ENCODE data around the gene GALNT10. TPM values are rescaled to one million over a fixed set of nuclear protein-coding genes. Genes with fewer than 3 reads are reported as not detected.

GALNT10 gene
- total RNA-seq, 1 experiment from 2014 or later: 27.8 TPM

DNA sequence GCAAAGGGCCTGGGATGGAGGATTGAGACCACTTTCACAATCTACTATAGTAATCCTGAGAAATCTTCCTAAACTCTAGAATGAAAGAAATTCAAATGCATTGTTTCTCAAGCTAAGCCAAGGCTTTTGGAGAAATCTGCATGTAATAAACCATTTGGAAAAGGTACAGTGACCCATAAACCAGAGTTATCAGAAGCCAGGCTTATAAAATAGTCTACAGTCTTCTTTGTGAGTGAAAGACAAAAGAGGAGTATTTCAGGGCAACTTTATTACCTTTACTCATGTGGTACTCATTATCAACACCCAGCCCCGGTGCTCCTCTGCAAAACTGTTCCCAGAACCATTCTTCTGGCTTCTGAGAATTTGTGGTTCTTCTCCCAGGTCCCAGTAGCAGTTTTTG lies 87.0 kb downstream of the GALNT10 start:
- BruUV-seq (replicated peaks): no TSS peak
- no peak overlapping the region for H3K9ac ChIP-seq (ENCODE audit: low read length)
- TF ChIP-seq SP1 (IDR thresholded peaks at IDR 0.05; ENCODE audit: low read depth) (no peak), RAD21 (IDR thresholded peaks at IDR 0.05; ENCODE audit: low read depth) (no peak), SRF (IDR thresholded peaks at IDR 0.05; ENCODE audit: low read depth) (no peak)
- H3K9me3 ChIP-seq (ENCODE audit: control insufficient read depth in 1 of 2, insufficient read depth in 1 of 2, low read depth in 1 of 2, low read length in 2 of 2): no peaks in the 10 kb centered on the region
- intact Hi-C loops (cut with micrococcal nuclease): no loop called here
- H3K27ac ChIP-seq (ENCODE audit: low read depth, low read length): no peak overlapping the region
- H3K27me3 ChIP-seq (ENCODE audit: insufficient read depth, low read length): no peaks in the 10 kb centered on the region
- peaks cover 0 to 7% of the 10 kb centered on the region in 2 experiments; a peak in 1 of 4 replicates for H3K4me1 ChIP-seq (ENCODE audit: control insufficient read depth in 1 of 2, insufficient read depth in 2 of 2, low read length in 2 of 2)
- no peaks in the 10 kb centered on the region for H3K9me2 ChIP-seq (ENCODE audit: insufficient read depth)
- no peaks in the 10 kb centered on the region for H3K79me2 ChIP-seq (ENCODE audit: insufficient read depth, low read length)
- ChIA-PET POLR2A (no interaction called here), RAD21 (ENCODE audit: low non-redundant PET in 1 of 2, low total read pairs in 2 of 2, uncharacterized antibody in 2 of 2, unreplicated experiment in 2 of 2) (no interaction called here), CTCF (no interaction called here)
- DNase-seq (ENCODE audit: low read depth, low spot score) (no peak), ATAC-seq (no peak)
- H3K4me2 ChIP-seq (ENCODE audit: low read length): no peak overlapping the region
- H2AFZ ChIP-seq (ENCODE audit: low read depth, low read length, poor library complexity, severe bottlenecking): no peak overlapping the region
- H4K20me1 ChIP-seq (ENCODE audit: insufficient read depth): peaks cover 3% of the 10 kb centered on the region; the same call in 1 of the 2 replicates
- no peak overlapping the region for H3K4me3 ChIP-seq (replicated peaks in 1 of 2; ENCODE audit: low read depth in 1 of 2, low read length in 2 of 2)
- no peaks in the 10 kb centered on the region for H3K36me3 ChIP-seq (ENCODE audit: control insufficient read depth in 1 of 2, insufficient read depth in 2 of 2, low read length in 2 of 2)

- H3K79me2 ChIP-seq (ENCODE audit: insufficient read depth, low read length): no peaks in the 10 kb centered on the region
- H4K20me1 ChIP-seq (ENCODE audit: insufficient read depth): peaks cover 3% of the 10 kb centered on the region; the same call in 1 of the 2 replicates
- POLR2A ChIA-PET: no interaction called here
- no peak overlapping the region for H3K9ac ChIP-seq (ENCODE audit: low read length)
- no peaks in the 10 kb centered on the region for H3K9me2 ChIP-seq (ENCODE audit: insufficient read depth)
- H3K36me3 ChIP-seq (ENCODE audit: control insufficient read depth in 1 of 2, insufficient read depth in 2 of 2, low read length in 2 of 2): no peaks in the 10 kb centered on the region
- ATAC-seq: no peak
- CTCF ChIA-PET: no interaction called here
- H3K9me3 ChIP-seq (ENCODE audit: control insufficient read depth in 1 of 2, insufficient read depth in 1 of 2, low read depth in 1 of 2, low read length in 2 of 2): no peaks in the 10 kb centered on the region
- RAD21 ChIA-PET (ENCODE audit: low non-redundant PET in 1 of 2, low total read pairs in 2 of 2, uncharacterized antibody in 2 of 2, unreplicated experiment in 2 of 2): no interaction called here
- no TSS peak for BruUV-seq (replicated peaks)
- H3K4me1 ChIP-seq (ENCODE audit: control insufficient read depth in 1 of 2, insufficient read depth in 2 of 2, low read length in 2 of 2): peaks cover 0 to under 1% of the 10 kb centered on the region in 2 experiments; a peak in 1 of 4 replicates
- TF ChIP-seq FOSL1 (IDR thresholded peaks at IDR 0.05; ENCODE audit: low read depth) (no peak), TCF7L2 (IDR thresholded peaks at IDR 0.05; ENCODE audit: borderline replicate concordance, extremely low read depth, insufficient read depth, insufficient read length) (no peak), EZH2phosphoT487 (IDR thresholded peaks at IDR 0.05; ENCODE audit: borderline replicate concordance) (no peak), POLR2A (IDR thresholded peaks at IDR 0.05; ENCODE audit: borderline replicate concordance, extremely low read depth, insufficient read depth, insufficient read length) (no peak), YY1 (IDR thresholded peaks at IDR 0.05; ENCODE audit: extremely low read depth, insufficient replicate concordance, low read depth, low read length) (no peak), CBX3 (IDR thresholded peaks at IDR 0.05; ENCODE audit: low read depth) (no peak), ATF3 (IDR thresholded peaks at IDR 0.05) (no peak), ELF1 (IDR thresholded peaks at IDR 0.05; ENCODE audit: borderline replicate concordance, low read depth) (no peak), SIN3A (IDR thresholded peaks at IDR 0.05; ENCODE audit: low read depth) (no peak), POLR2AphosphoS5 (IDR thresholded peaks at IDR 0.05; ENCODE audit: low read depth, low read length) (no peak), REST (IDR thresholded peaks at IDR 0.05; ENCODE audit: low read depth) (no peak)
- TF ChIP-seq, protein P1, sequence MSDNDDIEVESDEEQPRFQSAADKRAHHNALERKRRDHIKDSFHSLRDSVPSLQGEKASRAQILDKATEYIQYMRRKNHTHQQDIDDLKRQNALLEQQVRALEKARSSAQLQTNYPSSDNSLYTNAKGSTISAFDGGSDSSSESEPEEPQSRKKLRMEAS (IDR thresholded peaks at IDR 0.05): no peak
- no peak overlapping the region for H3K4me3 ChIP-seq (replicated peaks in 1 of 2; ENCODE audit: low read depth in 1 of 2, low read length in 2 of 2)
- no peak for DNase-seq (ENCODE audit: low read depth, low spot score)
- intact Hi-C loops (cut with micrococcal nuclease): no loop called here
- no peaks in the 10 kb centered on the region for H3K27me3 ChIP-seq (ENCODE audit: insufficient read depth, low read length)
- no peak overlapping the region for H3K4me2 ChIP-seq (ENCODE audit: low read length)
- H3K27ac ChIP-seq (ENCODE audit: low read depth, low read length): no peak overlapping the region
- H2AFZ ChIP-seq (ENCODE audit: low read depth, low read length, poor library complexity, severe bottlenecking): no peak overlapping the region
Measured at GRCh38 chr5:154278186-154278585, 87.7 kb downstream of the GALNT10 start.

Data from HCT116 (cell line).